NCI-H1436 treated with DMSO at 0.1 percent for 48 hours (cell line): Measurements from ENCODE around the gene ABCC8.

ENCODE experiments used
- DNase-seq: peaks from one replicate; lab custom pipeline; 2025; lab: John Stamatoyannopoulos, UW

The ABCC8 gene

GRCh38 chr11:17505146-17505545 lies 28.5 kb upstream of the ABCC8 start:
- no peak for DNase-seq

- peak; percentile 31 for DNase-seq
Observed at GRCh38 chr11:17504330-17505107, 27.9 kb upstream of the ABCC8 start.

GRCh38 chr11:17502630-17503029 lies 26.0 kb upstream of the ABCC8 start:
- no peak for DNase-seq

- DNase-seq = no peak
Observed at GRCh38 chr11:17500673-17501072, 24.0 kb upstream of the ABCC8 start.

- no peak for DNase-seq
Observed at GRCh38 chr11:17498475-17498874, 21.8 kb upstream of the ABCC8 start.

GRCh38 chr11:17498058-17498457 lies 21.4 kb upstream of the ABCC8 start:
- DNase-seq = no peak

- DNase-seq = no peak
Observed at GRCh38 chr11:17496406-17496805, 19.8 kb upstream of the ABCC8 start.

- no peak for DNase-seq
Observed at GRCh38 chr11:17494019-17494418, 17.4 kb upstream of the ABCC8 start.

GRCh38 chr11:17490938-17491337 lies 14.3 kb upstream of the ABCC8 start:
- no peak for DNase-seq

- no peak for DNase-seq
Observed at GRCh38 chr11:17490232-17490631, 13.6 kb upstream of the ABCC8 start.

- DNase-seq = no peak
Observed at GRCh38 chr11:17489751-17490150, 13.1 kb upstream of the ABCC8 start.

- no peak for DNase-seq
Observed at GRCh38 chr11:17488563-17488962, 11.9 kb upstream of the ABCC8 start.

- DNase-seq = no peak
Observed at GRCh38 chr11:17486646-17487045, 10.0 kb upstream of the ABCC8 start.

GRCh38 chr11:17483505-17483904 lies 6.9 kb upstream of the ABCC8 start:
- DNase-seq = no peak

- no peak for DNase-seq
Observed at GRCh38 chr11:17481905-17482304, 5.3 kb upstream of the ABCC8 start.

- DNase-seq = no peak
Observed at GRCh38 chr11:17479284-17480214, 2.9 kb upstream of the ABCC8 start.

GRCh38 chr11:17478070-17478469 lies 1.4 kb upstream of the ABCC8 start:
- no peak for DNase-seq

GRCh38 chr11:17477361-17477760 lies 716 bp upstream of the ABCC8 start:
- DNase-seq = no peak

- no peak for DNase-seq
Observed at GRCh38 chr11:17477084-17477333, 364 bp upstream of the ABCC8 start.

- DNase-seq = no peak
Observed at GRCh38 chr11:17475666-17476316, 854 bp downstream of the ABCC8 start.

- DNase-seq = no peak
Observed at GRCh38 chr11:17473071-17473744, 3.4 kb downstream of the ABCC8 start.

- no peak for DNase-seq
Observed at GRCh38 chr11:17472467-17472866, 4.2 kb downstream of the ABCC8 start.
